ENCODE results near the gene DCC. TPM values are rescaled to one million over a fixed set of nuclear protein-coding genes. Genes with fewer than 3 reads are reported as not detected.

The DCC gene
- total and polyA plus RNA-seq, 2 of the 8 experiments (the other 6 are each of a cell fraction or from before 2014, with no cell fraction given) = 0.14 to 1.4 TPM

- Histone ChIP-seq H3K9me3 (ENCODE audit: insufficient read depth in 2 of 2, low read depth in 1 of 2, low read length in 1 of 2) (no peaks in the 10 kb centered on the region), H3K79me2 (ENCODE audit: control insufficient read depth in 1 of 2, insufficient read depth in 2 of 2, low read length in 2 of 2) (no peaks in the 10 kb centered on the region), H3K4me2 (ENCODE audit: insufficient read depth in 1 of 2, low read depth in 2 of 2, low read length in 2 of 2) (no peak overlapping the region), H3K23me2 (ENCODE audit: low read depth, low read length) (no peaks in the 10 kb centered on the region), H2BK20ac (ENCODE audit: low read length) (no peak overlapping the region), H4K20me1 (replicated peaks in 1 of 2; ENCODE audit: control insufficient read depth in 1 of 2, insufficient read depth in 2 of 2, low read length in 2 of 2) (no peaks in the 10 kb centered on the region), H2BK120ac (replicated peaks; ENCODE audit: low read depth, low read length) (no peak overlapping the region), H3K9ac (replicated peaks in 1 of 4; ENCODE audit: extremely low read depth in 1 of 4, low read depth in 3 of 4, low read length in 3 of 4) (no peak overlapping the region), H3K18ac (ENCODE audit: extremely low read depth, low read length) (no peak overlapping the region), H3K27me3 (replicated peaks in 1 of 4; ENCODE audit: control insufficient read depth in 3 of 4, extremely low read depth in 1 of 4, insufficient read depth in 3 of 4, low read length in 3 of 4) (peaks cover 0 to 1% (median 0%) of the 10 kb centered on the region in 4 experiments; a peak in 1 of 7 replicates), H3K36me3 (ENCODE audit: control insufficient read depth in 2 of 4, insufficient read depth in 4 of 4, low read length in 3 of 4) (no peaks in the 10 kb centered on the region), H3K79me1 (ENCODE audit: low read depth, low read length) (no peaks in the 10 kb centered on the region), H3K4me1 (replicated peaks in 1 of 4; ENCODE audit: control insufficient read depth in 3 of 4, insufficient read depth in 4 of 4, low read length in 3 of 4) (no peaks in the 10 kb centered on the region), H4K91ac (replicated peaks; ENCODE audit: insufficient read length, low read length) (no peak overlapping the region), H3K14ac (ENCODE audit: insufficient read length) (no peak overlapping the region), H3K27ac (ENCODE audit: low read depth, low read length) (no peak overlapping the region), H2BK15ac (ENCODE audit: low read length) (no peak overlapping the region), H4K5ac (ENCODE audit: insufficient read length, low read depth, low read length) (no peak overlapping the region), H3K23ac (ENCODE audit: insufficient read length) (no peak overlapping the region), H2BK12ac (ENCODE audit: low read depth, low read length) (no peak overlapping the region), H3K4me3 (ENCODE audit: extremely low read depth in 1 of 4, insufficient read depth in 2 of 4, low read depth in 3 of 4, low read length in 4 of 4) (no peak overlapping the region), H2AFZ (ENCODE audit: low read length) (no peak overlapping the region), H3K4ac (replicated peaks; ENCODE audit: insufficient read length, low read depth, low read length) (no peak overlapping the region), H3K56ac (replicated peaks; ENCODE audit: insufficient read length, low read depth, low read length) (no peak overlapping the region), H2AK5ac (ENCODE audit: low read depth, low read length) (no peak overlapping the region), H2BK5ac (ENCODE audit: low read depth, low read length) (no peak overlapping the region), H4K8ac (ENCODE audit: extremely low read depth, insufficient read depth, low read length) (no peak overlapping the region)
- WGBS, 2 experiments (ENCODE audit: extremely low coverage in 1 of 2, insufficient coverage in 1 of 2, insufficient read length in 1 of 2, insufficient replicate concordance in 2 of 2, low coverage in 1 of 2, low lambda C conversion rate in 2 of 2, missing lambda C conversion rate in 1 of 2) = 97% methylated on average over 2 of the region's 2 CpGs; no CpG with 5 or more reads in 1 of the 2 experiments
- POLR2A ChIA-PET (ENCODE audit: partially characterized antibody) = no interaction called here
- FAIRE-seq (no peak), DNase-seq (ENCODE audit: low read depth in 1 of 2, low spot score in 2 of 2) (no peak)
- CTCF ChIA-PET (ENCODE audit: partially characterized antibody) = no interaction called here
- TF ChIP-seq RFX5 (IDR thresholded peaks at IDR 0.05; ENCODE audit: borderline replicate concordance, low read depth, low read length) (no peak), ATF2 (IDR thresholded peaks at IDR 0.05; ENCODE audit: low read length) (no peak), GTF2F1 (IDR thresholded peaks at IDR 0.05; ENCODE audit: borderline replicate concordance, low read depth, low read length) (no peak), NANOG (IDR thresholded peaks at IDR 0.05; ENCODE audit: insufficient read depth, low read depth, low read length, poor library complexity, severe bottlenecking) (no peak), KDM4A (IDR thresholded peaks at IDR 0.05; ENCODE audit: low read depth, low read length, severe bottlenecking) (no peak), TCF12 (IDR thresholded peaks at IDR 0.05; ENCODE audit: low read depth, low read length) (no peak), MAFK (IDR thresholded peaks at IDR 0.05; ENCODE audit: low read depth, low read length) (no peak), POU5F1 (IDR thresholded peaks at IDR 0.05; ENCODE audit: low read depth, low read length) (no peak), CBX5 (IDR thresholded peaks at IDR 0.05; ENCODE audit: low read depth, low read length) (no peak), CTBP2 (IDR thresholded peaks at IDR 0.05; ENCODE audit: borderline replicate concordance, insufficient read depth, insufficient read length, low read length) (no peak), EP300 (IDR thresholded peaks at IDR 0.05; ENCODE audit: borderline replicate concordance in 1 of 2, low read depth in 2 of 2, low read length in 2 of 2) (no peak), SIRT6 (IDR thresholded peaks at IDR 0.05; ENCODE audit: low read length) (no peak)
Observed at GRCh38 chr18:52845036-52845435, 505.0 kb downstream of the DCC start.

All from H1 (cell line).